Naive thymus-derived CD4-positive, alpha-beta T cell (primary cell): ENCODE results near the gene UBE2Q2. TPM values are rescaled to one million over a fixed set of nuclear protein-coding genes. Genes with fewer than 3 reads are reported as not detected.
A peak's percentile ranks its signal among the peaks of the same experiment; 100 is the strongest.
"Not testable (repeated sequence)": the region's sequence is repeated elsewhere in the genome, so short reads cannot be mapped to it uniquely, and the experiment has no call there.

Source experiments
- ATAC-seq: fragments of 150-1000 bp; cut with Tn5 transposase; 2 replicates; pipeline ENCODE4 v1.10.0; 2021; ENCODE audit warnings: mild to moderate bottlenecking, moderate library complexity
- CTCF ChIA-PET: fragments of 350-600 bp; sonication (Branson Sonifier 250); formaldehyde crosslinking; loops from one replicate; lab custom pipeline; 2021; ENCODE audit warnings: antibody characterized with exemption; lab: Charles Lee
- POLR2A ChIA-PET: fragments of 350-600 bp; sonication (Branson Sonifier 250); formaldehyde crosslinking; loops from one replicate; lab custom pipeline; 2021; ENCODE audit warnings: antibody characterized with exemption, inconsistent platforms; lab: Charles Lee
- DNase-seq, 9 donors: peaks; one replicate each; pipeline versions ENCODE4 v3.0.0 to v3.0.0-alpha.2; 2020 to 2022; ENCODE audit warnings: mixed read lengths in 1 of 9
- H3K27ac ChIP-seq: one replicate; pipeline ENCODE4 v1.7.0; 2013; ENCODE audit warnings: mild to moderate bottlenecking, low read depth, low read length, moderate library complexity
- H3K27me3 ChIP-seq, 2 donors: one replicate each; pipeline ENCODE4 v1.7.0; 2013; ENCODE audit warnings: low read length in 2 of 2, mild to moderate bottlenecking in 2 of 2, moderate library complexity in 2 of 2; ENCODE audit not compliant: control insufficient read depth in 2 of 2, insufficient read depth in 2 of 2
- H3K36me3 ChIP-seq, 3 experiments: 1 replicate in 2 of 3; 2 replicates in 1 of 3; pipeline ENCODE4 v1.7.0; 2013; ENCODE audit warnings: low read length in 3 of 3, mild to moderate bottlenecking in 3 of 3, moderate library complexity in 1 of 3; ENCODE audit not compliant: insufficient read depth in 3 of 3, control insufficient read depth in 2 of 3
- H3K4me1 ChIP-seq, 2 donors: one replicate each; pipeline ENCODE4 v1.7.0; 2013; ENCODE audit warnings: low read length in 2 of 2, mild to moderate bottlenecking in 2 of 2, moderate library complexity in 1 of 2; ENCODE audit not compliant: control insufficient read depth in 2 of 2, insufficient read depth in 2 of 2
- H3K4me3 ChIP-seq: 2 replicates; pipeline ENCODE4 v1.7.0; 2013; ENCODE audit warnings: mild to moderate bottlenecking, low read length
- H3K9me3 ChIP-seq, 3 experiments: 1 replicate in 2 of 3; 2 replicates in 1 of 3; pipeline ENCODE4 v1.7.0; 2013; ENCODE audit warnings: low read length in 3 of 3; ENCODE audit not compliant: control insufficient read depth in 2 of 3
- H3K27ac Mint-ChIP-seq, 9 donors: one replicate each; pipeline ENCODE4 v1.8.0; 2020 to 2022; ENCODE audit warnings: mixed read lengths in 9 of 9, mild to moderate bottlenecking in 8 of 9, moderate library complexity in 5 of 9, inconsistent platforms in 2 of 9
- H3K27me3 Mint-ChIP-seq, 5 donors: one replicate each; pipeline ENCODE4 v1.8.0; 2021 to 2022; ENCODE audit warnings: mixed read lengths in 5 of 5, mild to moderate bottlenecking in 1 of 5
- H3K36me3 Mint-ChIP-seq, 5 donors: one replicate each; pipeline ENCODE4 v1.8.0; 2020 to 2022; ENCODE audit warnings: mixed read lengths in 5 of 5, mild to moderate bottlenecking in 3 of 5, inconsistent platforms in 1 of 5
- H3K4me1 Mint-ChIP-seq, 7 donors: one replicate each; pipeline ENCODE4 v1.8.0; 2020 to 2022; ENCODE audit warnings: mixed read lengths in 7 of 7, mild to moderate bottlenecking in 3 of 7, inconsistent platforms in 1 of 7
- H3K4me3 Mint-ChIP-seq, 10 donors: one replicate each; pipeline ENCODE4 v1.8.0; 2020 to 2022; ENCODE audit warnings: mild to moderate bottlenecking in 10 of 10, mixed read lengths in 10 of 10, moderate library complexity in 6 of 10, inconsistent platforms in 2 of 10
- H3K9me3 Mint-ChIP-seq, 11 donors: one replicate each; pipeline ENCODE4 v1.8.0; 2020 to 2022; ENCODE audit warnings: mixed read lengths in 11 of 11, mild to moderate bottlenecking in 4 of 11, inconsistent platforms in 1 of 11, moderate library complexity in 1 of 11
- intact Hi-C, 2 donors: fragments of 100-400 bp; cut with micrococcal nuclease; formaldehyde crosslinking; loops; one replicate each; pipeline ENCODE4 v1.15.1; 2023
- polyA plus RNA-seq, 2 donors: library from polyadenylated mRNA; unstranded; fragments of 300-500 nt; fragmentation: Illumina TruSeq; gene quantifications; one replicate each; pipeline ENCODE4 v1.2.3, GENCODE V29; 2021
- total RNA-seq, 6 experiments: library from RNA in 5 of 6; stranded (reverse) in 5 of 6; gene quantifications; 1 replicate in 5 of 6; 2 replicates in 1 of 6; pipeline ENCODE4 v1.2.3 and lab custom pipeline; 2021 to 2026

UBE2Q2 gene
- total and polyA plus RNA-seq, 7 experiments from 2014 or later = 27.7 to 32.1 (median 28.8) TPM

DNA sequence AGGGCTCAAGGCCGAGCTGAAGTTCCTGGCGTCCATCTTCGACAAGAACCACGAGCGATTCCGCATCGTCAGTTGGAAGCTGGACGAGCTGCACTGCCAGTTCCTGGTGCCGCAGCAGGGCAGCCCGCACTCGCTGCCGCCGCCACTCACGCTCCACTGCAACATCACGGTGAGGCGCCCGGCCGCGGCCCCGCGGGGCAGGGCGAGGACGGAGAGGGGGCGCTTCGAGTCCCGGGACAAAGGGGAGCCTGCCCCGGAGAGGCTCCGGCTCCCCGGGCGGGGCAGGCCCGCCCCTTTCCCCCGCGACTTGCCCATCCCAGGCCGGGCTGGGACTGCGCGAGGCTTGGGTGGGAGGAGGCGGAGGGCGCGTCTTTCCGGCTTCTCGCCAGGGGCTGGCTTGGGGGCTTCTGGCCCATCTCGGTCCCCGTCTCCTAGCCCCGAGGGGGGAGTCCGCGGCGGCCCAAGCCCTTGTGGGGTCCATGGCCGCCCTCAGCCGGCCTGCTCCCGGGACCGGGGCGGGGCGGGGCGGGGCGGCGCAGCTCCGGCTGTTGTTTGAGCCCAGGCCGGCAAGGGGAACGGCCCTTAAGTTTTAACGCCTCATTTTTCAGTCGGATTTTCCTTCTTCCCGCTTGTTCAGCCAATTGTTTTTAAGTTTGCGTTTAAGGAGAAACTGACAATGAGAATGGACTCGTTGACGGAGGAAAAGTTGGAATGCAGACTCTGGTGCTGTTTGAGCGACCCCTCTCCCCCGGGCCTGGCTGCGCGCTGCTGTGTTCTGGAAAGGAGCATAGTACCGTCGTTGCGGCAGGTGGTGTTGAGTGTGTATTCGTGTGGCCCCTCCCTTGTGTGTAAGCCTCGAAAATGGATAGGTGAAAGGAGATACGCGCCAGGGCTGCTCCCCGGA is 683 bp downstream of the UBE2Q2 start:
- Mint-ChIP-seq H3K9me3 (no peaks in the 10 kb centered on the region), H3K4me3 (peak overlapping the region; percentile 85 to 99 (median 96))

DNA sequence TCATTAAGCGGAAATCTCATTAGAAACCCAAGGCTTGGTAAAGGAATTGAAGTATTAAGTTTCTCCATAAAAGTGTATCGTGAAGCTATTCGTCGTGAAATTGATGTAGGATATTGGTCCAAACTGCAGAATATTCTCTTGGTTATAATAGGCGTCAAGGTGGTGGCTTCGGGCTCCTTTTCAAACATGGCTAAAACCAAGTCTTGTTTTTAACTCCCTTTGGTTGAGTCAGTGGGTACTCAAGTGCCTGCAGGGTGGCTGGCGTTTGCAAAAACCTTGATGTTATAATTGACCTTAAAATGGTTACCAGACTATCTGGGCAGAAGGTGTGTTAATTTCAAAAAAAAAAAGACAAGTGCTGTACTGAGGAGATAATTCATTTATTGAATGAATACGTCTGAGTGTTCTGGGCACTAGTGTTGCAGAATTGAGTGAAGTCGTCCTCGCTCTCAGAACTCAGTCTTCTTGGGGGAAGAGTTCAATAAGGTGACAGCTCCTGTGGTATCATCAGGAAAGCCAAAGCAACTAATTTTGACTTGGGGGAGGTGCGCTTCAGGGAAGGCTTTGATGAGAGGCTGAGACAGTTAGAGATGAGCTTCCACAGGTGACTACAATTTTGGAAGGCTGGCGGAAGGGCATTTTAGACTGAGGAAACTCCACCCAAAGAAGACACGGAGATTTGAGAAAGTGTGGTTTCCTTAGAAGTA is 1.5 kb downstream of the UBE2Q2 start:
- Mint-ChIP-seq H3K4me3 (peak overlapping the region; percentile 85 to 99 (median 96)), H3K9me3 (no peaks in the 10 kb centered on the region), H3K27me3 (peaks cover 0 to 20% (median 0%) of the 10 kb centered on the region in 5 donors), H3K27ac (peak overlapping the region; percentile 79 to 97 (median 92)), H3K4me1 (peaks cover 42 to 69% (median 57%) of the 10 kb centered on the region in 7 donors), H3K36me3 (peaks cover 0 to 29% (median 4%) of the 10 kb centered on the region in 5 donors)
- Histone ChIP-seq H3K4me1 (peaks cover 28 to 30% of the 10 kb centered on the region in 2 donors), H3K36me3 (peaks cover 0 to 5% (median 0%) of the 10 kb centered on the region in 3 experiments), H3K27ac (peak overlapping the region; percentile 76), H3K9me3 (no peaks in the 10 kb centered on the region), H3K27me3 (no peaks in the 10 kb centered on the region), H3K4me3 (peak overlapping the region; percentile 68)
- ATAC-seq (no peak), DNase-seq (peak in 7 of 9 donors; percentile 20 to 42 (median 36))
- ChIA-PET CTCF (interaction anchor here (0.6 kb wide), 1 partner anchor 11 kb away, joined by 3 read pairs; no protein-coding TSS in a partner anchor), POLR2A (interaction anchor here (0.6 to 2.6 kb wide), 6 partner anchors 9 to 59 kb away, joined by 3 to 22 read pairs (median 5); partner anchors contain the start of gene FBXO22)
- intact Hi-C loops = loop anchor here in 1 of 2 donors (5.0 to 10.0 kb wide), 6 partner anchors 33 to 1573 kb away; partner anchors contain the start of genes C15orf39, SCAPER and SNUPN

More for the DNA sequence above, 683 bp downstream of the UBE2Q2 start:
- Histone ChIP-seq H3K4me1 (peaks cover 26 to 30% of the 10 kb centered on the region in 2 donors), H3K27me3 (no peaks in the 10 kb centered on the region), H3K9me3 (no peaks in the 10 kb centered on the region), H3K27ac (peak overlapping the region; percentile 76), H3K36me3 (peaks cover 0 to 5% (median 0%) of the 10 kb centered on the region in 3 experiments), H3K4me3 (peak overlapping the region; percentile 68)
- POLR2A ChIA-PET = interaction anchor here (0.6 to 2.6 kb wide), 10 partner anchors 9 to 1916 kb away, joined by 3 to 22 read pairs (median 5); partner anchors contain the start of genes FBXO22 and MAN2C1
- DNase-seq = peak; percentile 48 to 70 (median 63)
- Mint-ChIP-seq H3K27ac (peak overlapping the region; percentile 79 to 97 (median 92)), H3K36me3 (peaks cover 0 to 23% (median 2%) of the 10 kb centered on the region in 5 donors), H3K4me1 (peaks cover 39 to 60% (median 52%) of the 10 kb centered on the region in 7 donors), H3K27me3 (peaks cover 0 to 20% (median 0%) of the 10 kb centered on the region in 5 donors)
- intact Hi-C loops = loop anchor here (1.0 to 10.0 kb wide), 11 partner anchors 27 to 1573 kb away; partner anchors contain the start of genes FBXO22 (in 2 of the 2), C15orf39 (in 1 of the 2), SCAPER (in 1 of the 2) and SIN3A (in 1 of the 2)
- CTCF ChIA-PET = interaction anchor here (0.8 kb wide), 1 partner anchor 12 kb away, joined by 7 read pairs; no protein-coding TSS in a partner anchor
- ATAC-seq = peak; percentile 56

DNA sequence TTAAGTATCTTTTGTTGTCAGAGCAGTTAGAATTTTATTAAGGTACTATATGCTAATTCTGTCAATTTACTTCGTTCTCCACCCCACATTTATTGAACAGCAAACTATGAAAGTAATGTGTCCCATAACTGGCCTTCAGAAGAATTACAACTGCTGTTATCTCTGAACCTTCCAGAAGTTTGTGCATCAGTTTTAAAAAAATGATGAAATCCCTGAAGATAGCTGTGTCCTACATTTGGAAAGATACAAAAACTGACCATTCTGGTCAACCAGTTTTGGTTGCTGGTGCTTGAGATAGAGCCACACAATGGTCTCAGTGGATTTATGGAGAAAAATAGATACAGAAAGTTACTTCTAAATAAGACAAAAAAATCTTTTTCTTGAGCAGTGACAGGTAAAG is 5.9 kb downstream of the UBE2Q2 start:
- no peaks in the 10 kb centered on the region for H3K9me3 ChIP-seq
- intact Hi-C loops = loop anchor here in 1 of 2 donors (10.0 kb wide), 1 partner anchor 1056 kb away; the partner anchor contains the start of gene SCAPER
- no peaks in the 10 kb centered on the region for H3K36me3 ChIP-seq
- ATAC-seq (no peak), DNase-seq (no peak)
- Mint-ChIP-seq H3K4me3 (peak overlapping the region in 3 of 10 donors; percentile 18 to 32 (median 23)), H3K36me3 (peaks cover 0 to 35% (median 4%) of the 10 kb centered on the region in 5 donors), H3K4me1 (peaks cover 50 to 92% (median 87%) of the 10 kb centered on the region in 7 donors), H3K9me3 (no peaks in the 10 kb centered on the region), H3K27ac (peak overlapping the region in 1 of 9 donors; percentile 3), H3K27me3 (peaks cover 0 to 2% (median 0%) of the 10 kb centered on the region in 5 donors)
- ChIA-PET CTCF (no interaction called here), POLR2A (interaction anchor here (0.6 kb wide), 1 partner anchor 129 kb away, joined by 3 read pairs; no protein-coding TSS in a partner anchor)
- H3K27me3 ChIP-seq = no peaks in the 10 kb centered on the region
- no peak overlapping the region for H3K27ac ChIP-seq
- H3K4me3 ChIP-seq = no peak overlapping the region
- H3K4me1 ChIP-seq = peaks cover 31 to 35% of the 10 kb centered on the region in 2 donors

DNA sequence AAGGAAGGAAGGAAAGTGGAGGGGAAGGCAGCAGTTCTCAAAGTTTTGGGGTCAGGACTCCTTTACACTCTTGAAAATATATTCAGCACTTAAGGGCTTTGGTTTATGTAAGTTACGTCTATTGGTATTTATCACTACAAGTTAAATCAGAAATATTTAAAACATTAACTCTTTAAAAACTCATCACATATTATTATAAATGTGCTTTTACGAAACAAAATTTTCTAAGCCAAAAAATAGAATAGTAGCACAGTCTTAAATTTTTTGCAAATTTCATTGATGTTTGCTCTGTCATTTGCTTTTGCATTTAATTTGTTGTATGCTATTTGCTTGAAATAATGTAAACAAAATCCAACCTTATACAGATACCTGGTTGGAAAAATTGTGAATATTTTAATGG is 7.5 kb downstream of the UBE2Q2 start:
- DNase-seq (no peak), ATAC-seq (no peak)
- Mint-ChIP-seq H3K4me3 (peak overlapping the region in 2 of 10 donors; percentile 34 to 43), H3K27me3 (no peaks in the 10 kb centered on the region), H3K36me3 (peaks cover 0 to 23% (median 4%) of the 10 kb centered on the region in 5 donors), H3K4me1 (peaks cover 37 to 79% (median 74%) of the 10 kb centered on the region in 7 donors), H3K9me3 (no peaks in the 10 kb centered on the region), H3K27ac (peak overlapping the region in 1 of 9 donors; percentile 28)
- Histone ChIP-seq H3K4me3 (no peak overlapping the region), H3K4me1 (peaks cover 22 to 25% of the 10 kb centered on the region in 2 donors), H3K27ac (no peak overlapping the region), H3K36me3 (peaks cover 0 to 6% (median 3%) of the 10 kb centered on the region in 3 experiments), H3K27me3 (no peaks in the 10 kb centered on the region), H3K9me3 (no peaks in the 10 kb centered on the region)
- CTCF ChIA-PET = no interaction called here
- POLR2A ChIA-PET = interaction anchor here (0.6 kb wide), 1 partner anchor 471 kb away, joined by 3 read pairs; no protein-coding TSS in a partner anchor
- intact Hi-C loops = no loop called here

DNA sequence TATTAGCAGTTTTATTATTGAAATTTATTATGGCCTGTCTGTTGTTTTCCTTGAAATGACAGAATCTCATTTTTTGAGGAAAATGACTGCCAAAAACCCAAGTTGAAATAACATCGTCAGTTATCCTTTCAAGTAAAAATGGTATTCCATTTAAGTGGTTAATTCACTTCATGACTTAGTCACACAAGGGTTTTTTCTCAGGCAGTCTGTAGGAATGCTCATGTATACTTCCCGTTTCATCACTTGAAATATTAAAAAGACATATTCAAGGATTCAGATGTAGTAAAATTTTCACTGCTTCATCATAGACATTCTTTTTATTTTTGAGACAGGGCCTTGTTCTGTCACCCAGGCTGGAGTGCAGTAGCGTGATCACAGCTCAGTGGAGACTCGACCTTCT is 8.3 kb downstream of the UBE2Q2 start:
- peaks cover 18 to 19% of the 10 kb centered on the region in 2 donors for H3K4me1 ChIP-seq
- H3K9me3 Mint-ChIP-seq, POLR2A ChIA-PET, H3K36me3 ChIP-seq, H3K27me3 ChIP-seq, DNase-seq, intact Hi-C loops, H3K9me3 ChIP-seq, H3K27me3 Mint-ChIP-seq, H3K27ac ChIP-seq, H3K4me3 Mint-ChIP-seq, ATAC-seq, H3K27ac Mint-ChIP-seq, CTCF ChIA-PET, H3K4me3 ChIP-seq: not testable (repeated sequence)
- peaks cover 0 to 20% (median 4%) of the 10 kb centered on the region in 5 donors for H3K36me3 Mint-ChIP-seq
- H3K4me1 Mint-ChIP-seq = peaks cover 30 to 73% (median 67%) of the 10 kb centered on the region in 7 donors
